WERI-Rb-1 (cell line): Measurements from ENCODE around the gene ABTB1.

Experiments used
- DNase-seq: peaks from one replicate; pipeline ENCODE4 v3.0.0-alpha.2; 2020
- H3K27ac ChIP-seq: fragments of 250-450 bp; sonication (Bioruptor Pico); 2 replicates; pipeline ENCODE4 v1.5.1; 2020; ENCODE audit warnings: mild to moderate bottlenecking, moderate library complexity
- H3K27me3 ChIP-seq: fragments of 250-450 bp; sonication (Bioruptor Pico); 2 replicates; pipeline ENCODE4 v1.5.1; 2021; ENCODE audit warnings: mild to moderate bottlenecking, low read depth, moderate library complexity; ENCODE audit not compliant: insufficient read depth, severe bottlenecking
- H3K36me3 ChIP-seq: fragments of 250-450 bp; sonication (Bioruptor Pico); 2 replicates; pipeline ENCODE4 v1.5.1; 2020; ENCODE audit warnings: mild to moderate bottlenecking, moderate library complexity
- H3K4me3 ChIP-seq: 2 replicates; pipeline ENCODE4 v1.5.1; 2011; ENCODE audit warnings: low read depth, mild to moderate bottlenecking, control low read depth, low read length
- H3K9me3 ChIP-seq: fragments of 250-450 bp; sonication (Bioruptor Pico); 2 replicates; pipeline ENCODE4 v1.5.1; 2021; ENCODE audit warnings: mild to moderate bottlenecking, moderate library complexity; ENCODE audit not compliant: severe bottlenecking
- CTCF ChIP-seq: IDR thresholded peaks from 2 replicates; pipeline ENCODE4 v1.5.1; 2011; ENCODE audit warnings: low read depth, mild to moderate bottlenecking, control low read depth, inconsistent platforms, low read length

ABTB1 gene

GRCh38 chr3:127691974-127692373, 19.2 kb downstream of the ABTB1 start:
- no peaks in the 10 kb centered on the region for H3K27me3 ChIP-seq
- H3K9me3 ChIP-seq: no peaks in the 10 kb centered on the region
- no peak for TF ChIP-seq CTCF
- no peak overlapping the region for H3K27ac ChIP-seq
- no peaks in the 10 kb centered on the region for H3K36me3 ChIP-seq
- H3K4me3 ChIP-seq: no peak overlapping the region
- DNase-seq: no peak

DNA sequence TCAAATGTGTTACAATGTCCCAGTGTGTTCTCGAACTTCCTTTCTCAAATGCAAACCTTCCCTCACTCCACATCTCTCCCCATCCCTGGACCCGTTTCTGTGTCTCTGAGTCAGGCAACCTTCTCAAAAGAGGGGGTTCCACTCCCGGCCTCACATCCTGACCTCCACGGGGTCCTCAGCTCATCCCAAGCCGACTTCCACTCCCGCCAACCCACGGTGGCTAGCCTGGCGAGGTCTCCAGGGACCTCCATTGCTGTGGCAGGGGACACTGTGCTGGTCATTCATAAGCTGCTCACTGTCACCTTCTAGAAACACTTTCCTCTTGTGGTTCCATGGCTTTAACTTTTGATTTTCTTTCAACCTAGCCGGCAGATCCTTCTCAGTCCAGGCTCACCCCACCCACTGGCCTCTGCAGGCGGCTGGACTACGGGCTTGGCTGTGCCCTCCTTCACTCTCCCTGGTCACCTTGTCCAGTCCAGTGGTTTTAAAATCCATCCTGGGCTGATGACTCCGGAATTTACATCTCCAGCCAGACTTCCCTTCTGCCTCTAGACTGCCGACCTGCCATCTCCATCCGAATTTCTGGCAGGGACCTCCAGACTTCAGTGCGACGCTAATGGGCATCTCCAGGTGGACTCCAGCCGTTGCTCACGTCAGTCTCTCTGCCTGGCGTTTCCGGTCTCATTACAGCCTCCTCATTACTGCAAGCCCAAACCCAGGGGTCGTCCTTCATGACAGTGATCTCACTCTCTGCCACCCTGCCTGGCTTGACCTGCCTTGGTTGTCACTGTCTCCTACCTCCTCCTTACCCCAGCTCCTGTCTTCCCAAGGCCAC, 20.0 kb downstream of the ABTB1 start:
- Histone ChIP-seq H3K36me3 (no peaks in the 10 kb centered on the region), H3K4me3 (no peak overlapping the region), H3K27me3 (no peaks in the 10 kb centered on the region), H3K27ac (no peak overlapping the region), H3K9me3 (no peaks in the 10 kb centered on the region)
- no peak for DNase-seq
- no peak for TF ChIP-seq CTCF

GRCh38 chr3:127693336-127693843, 20.6 kb downstream of the ABTB1 start:
- no peak for TF ChIP-seq CTCF
- no peaks in the 10 kb centered on the region for H3K9me3 ChIP-seq

GRCh38 chr3:127694467-127695215, 21.9 kb downstream of the ABTB1 start:
- H3K4me3 ChIP-seq: no peak overlapping the region
- DNase-seq: peak; percentile 50
- peak; percentile 53 for TF ChIP-seq CTCF

More at GRCh38 chr3:127693336-127693843, 20.6 kb downstream of the ABTB1 start:
- H3K36me3 ChIP-seq: no peaks in the 10 kb centered on the region
- H3K27me3 ChIP-seq: no peaks in the 10 kb centered on the region
- H3K27ac ChIP-seq: no peak overlapping the region
- no peak overlapping the region for H3K4me3 ChIP-seq
- DNase-seq: no peak

GRCh38 chr3:127697551-127698240, 24.9 kb downstream of the ABTB1 start:
- no peaks in the 10 kb centered on the region for H3K36me3 ChIP-seq
- no peaks in the 10 kb centered on the region for H3K27me3 ChIP-seq
- peak; percentile 84 for DNase-seq
- peak overlapping the region; percentile 14 for H3K4me3 ChIP-seq
- H3K9me3 ChIP-seq: no peaks in the 10 kb centered on the region
- H3K27ac ChIP-seq: peak overlapping the region; percentile 90
- TF ChIP-seq CTCF: no peak

More at GRCh38 chr3:127694467-127695215, 21.9 kb downstream of the ABTB1 start:
- Histone ChIP-seq H3K36me3 (no peaks in the 10 kb centered on the region), H3K27ac (no peak overlapping the region; the same call in 1 of the 2 replicates), H3K9me3 (no peaks in the 10 kb centered on the region), H3K27me3 (no peaks in the 10 kb centered on the region)
